Sigmoid colon (tissue), 7 donors: ENCODE results near the gene CDKN2AIPNL. TPM values are rescaled to one million over a fixed set of nuclear protein-coding genes. Genes with fewer than 3 reads are reported as not detected.

Experiments
- DNase-seq: peaks from one replicate; pipeline ENCODE4 v3.0.0-alpha.2; 2019
- H3K27ac ChIP-seq, 4 donors: fragments of 200-600 bp; sonication (generic); one replicate each; pipeline ENCODE4 v1.5.1; 2016 to 2019; ENCODE audit warnings: mild to moderate bottlenecking in 1 of 4
- H3K27me3 ChIP-seq, 3 donors: fragments of 200-600 bp; sonication (generic); one replicate each; pipeline ENCODE4 v1.5.1; 2019; ENCODE audit warnings: mild to moderate bottlenecking in 1 of 3
- H3K36me3 ChIP-seq, 4 donors: fragments of 200-600 bp; sonication (generic); one replicate each; pipeline ENCODE4 v1.5.1; 2016 to 2019
- H3K4me1 ChIP-seq, 4 donors: fragments of 200-600 bp; sonication (generic); one replicate each; pipeline ENCODE4 v1.5.1; 2017 to 2019
- H3K4me3 ChIP-seq, 4 donors: fragments of 200-600 bp; sonication (generic); one replicate each; pipeline ENCODE4 v1.5.1; 2017 to 2019; ENCODE audit warnings: mild to moderate bottlenecking in 2 of 4, moderate library complexity in 1 of 4
- H3K9me3 ChIP-seq, 4 donors: fragments of 200-600 bp in 3 of 4; sonication (generic) in 3 of 4; one replicate each; pipeline versions ENCODE4 v1.5.1 to v1.6.1; 2013 to 2019
- EP300 ChIP-seq, 4 donors: sonication (generic); formaldehyde crosslinking; IDR thresholded peaks; one replicate each; pipeline ENCODE4 v1.6.1; 2017; ENCODE audit warnings: antibody characterized with exemption in 4 of 4
- POLR2A ChIP-seq, 2 donors: fragments of 450-650 bp; IDR thresholded peaks; one replicate each; pipeline ENCODE4 v1.6.1; 2016; ENCODE audit warnings: antibody characterized with exemption in 2 of 2, mild to moderate bottlenecking in 2 of 2, moderate library complexity in 2 of 2
- POLR2AphosphoS5 ChIP-seq, 4 donors: sonication (generic); formaldehyde crosslinking; IDR thresholded peaks; one replicate each; pipeline ENCODE4 v1.6.1; 2017; ENCODE audit warnings: antibody characterized with exemption in 4 of 4
- WGBS, 2 donors: extraction: QIAGEN DNeasy Blood & Tissue Kit; methylation state at CpG; one replicate each; pipeline ENCODE4 v1.1.7; 2013; 5-methylcytosine and 5-hydroxymethylcytosine counted together
- intact Hi-C: fragments of 100-400 bp; cut with DNase I; formaldehyde crosslinking; loops from one replicate; pipeline ENCODE4 v1.15.1; 2023
- polyA plus RNA-seq, 3 donors: library from polyadenylated mRNA; stranded (reverse); fragments of 200-250 nt; gene quantifications; one replicate each; pipeline ENCODE4 v1.2.3, GENCODE V29; 2013
- total RNA-seq, 4 donors: library from RNA; depleted of rRNA; stranded (reverse); fragments of >200 nt; gene quantifications; one replicate each; pipeline ENCODE4 v1.1.0, GENCODE V29; 2016
- TF ChIP-seq, protein P1 (sequence below), 4 experiments: fragments of 450-650 bp in 3 of 4; fragments of 200-600 bp in 1 of 4; IDR thresholded peaks; one replicate each; pipeline ENCODE4 v1.5.1; 2016 to 2019; ENCODE audit warnings: antibody characterized with exemption in 4 of 4, mild to moderate bottlenecking in 3 of 4, moderate library complexity in 2 of 4
- donor health status: healthy with polysubstance abuse.
- donor health status: Bipolar disorder and iron deficiency.
- donor health status: healthy.

The CDKN2AIPNL gene
- total and polyA plus RNA-seq, 7 donors: 18.9 to 42.5 (median 22.5) TPM

DNA sequence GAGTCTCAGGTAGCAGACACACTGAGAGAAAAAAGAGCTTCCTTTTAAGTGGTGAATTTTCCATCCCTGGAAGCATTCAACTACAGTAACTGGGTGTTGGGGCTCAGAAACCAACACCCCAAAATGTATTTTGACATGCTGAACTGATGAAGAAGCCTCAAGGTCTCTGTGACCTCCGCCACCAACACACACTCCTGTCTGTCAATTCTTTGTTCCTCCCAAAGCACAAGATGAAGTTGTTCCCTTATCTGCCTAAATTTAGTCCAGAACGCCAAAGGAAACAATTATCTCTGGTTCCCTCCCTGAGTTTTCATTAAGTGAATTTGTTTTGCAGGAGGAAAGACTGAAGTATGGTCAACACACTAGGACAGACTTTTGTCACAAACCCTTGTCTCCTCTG lies 1.4 kb upstream of the CDKN2AIPNL start:
- peaks cover 0 to 27% (median 25%) of the 10 kb centered on the region in 4 donors for H3K4me1 ChIP-seq
- peak overlapping the region; percentile 80 to 87 (median 84) for H3K27ac ChIP-seq
- TF ChIP-seq, protein P1, sequence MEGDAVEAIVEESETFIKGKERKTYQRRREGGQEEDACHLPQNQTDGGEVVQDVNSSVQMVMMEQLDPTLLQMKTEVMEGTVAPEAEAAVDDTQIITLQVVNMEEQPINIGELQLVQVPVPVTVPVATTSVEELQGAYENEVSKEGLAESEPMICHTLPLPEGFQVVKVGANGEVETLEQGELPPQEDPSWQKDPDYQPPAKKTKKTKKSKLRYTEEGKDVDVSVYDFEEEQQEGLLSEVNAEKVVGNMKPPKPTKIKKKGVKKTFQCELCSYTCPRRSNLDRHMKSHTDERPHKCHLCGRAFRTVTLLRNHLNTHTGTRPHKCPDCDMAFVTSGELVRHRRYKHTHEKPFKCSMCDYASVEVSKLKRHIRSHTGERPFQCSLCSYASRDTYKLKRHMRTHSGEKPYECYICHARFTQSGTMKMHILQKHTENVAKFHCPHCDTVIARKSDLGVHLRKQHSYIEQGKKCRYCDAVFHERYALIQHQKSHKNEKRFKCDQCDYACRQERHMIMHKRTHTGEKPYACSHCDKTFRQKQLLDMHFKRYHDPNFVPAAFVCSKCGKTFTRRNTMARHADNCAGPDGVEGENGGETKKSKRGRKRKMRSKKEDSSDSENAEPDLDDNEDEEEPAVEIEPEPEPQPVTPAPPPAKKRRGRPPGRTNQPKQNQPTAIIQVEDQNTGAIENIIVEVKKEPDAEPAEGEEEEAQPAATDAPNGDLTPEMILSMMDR (IDR thresholded peaks at IDR 0.05): no peak
- TF ChIP-seq POLR2AphosphoS5 (IDR thresholded peaks at IDR 0.05) (no peak), POLR2A (IDR thresholded peaks at IDR 0.05) (no peak), EP300 (IDR thresholded peaks at IDR 0.05) (no peak)

GRCh38 chr5:134411228-134411545 lies 494 bp downstream of the CDKN2AIPNL start:
- peak overlapping the region; percentile 80 to 87 (median 84) for H3K27ac ChIP-seq
- intact Hi-C loops: loop anchor here (1.0 to 5.0 kb wide), 2 partner anchors 39 to 116 kb away; partner anchors contain the start of gene UBE2B

More for the DNA sequence above, 1.4 kb upstream of the CDKN2AIPNL start:
- no peak overlapping the region for H3K4me3 ChIP-seq
- peaks cover 0 to 5% (median 0%) of the 10 kb centered on the region in 4 donors for H3K36me3 ChIP-seq
- H3K27me3 ChIP-seq: no peaks in the 10 kb centered on the region
- DNase-seq: no peak
- intact Hi-C loops: loop anchor here (2.0 to 5.0 kb wide), 2 partner anchors 41 to 166 kb away; partner anchors contain the start of gene UBE2B
- WGBS, 2 donors: 83 to 89% methylated on average over 2 of the region's 2 CpGs
- no peaks in the 10 kb centered on the region for H3K9me3 ChIP-seq

DNA sequence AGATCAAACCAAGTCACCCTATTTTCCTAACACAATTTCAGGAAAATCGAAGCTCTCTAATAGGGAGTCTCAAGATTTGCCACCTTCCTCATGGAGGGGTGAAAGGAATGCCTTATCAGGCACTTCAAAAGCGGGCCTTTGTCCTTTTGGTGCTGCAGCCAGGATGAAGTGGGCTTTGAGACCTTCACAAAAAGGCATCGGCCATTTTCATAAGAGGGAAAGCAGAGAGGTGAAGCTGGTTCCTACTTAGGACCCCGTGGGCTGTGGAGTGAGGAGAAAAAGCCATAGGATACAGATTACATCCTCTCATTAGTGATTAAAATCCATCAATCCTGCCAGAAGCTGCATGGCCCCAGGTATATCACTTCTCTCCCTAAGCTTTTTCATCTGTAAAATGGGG lies 859 bp downstream of the CDKN2AIPNL start:
- intact Hi-C loops: loop anchor here (1.0 to 5.0 kb wide), 2 partner anchors 39 to 116 kb away; partner anchors contain the start of gene UBE2B
- Histone ChIP-seq H3K4me3 (peak overlapping the region; percentile 63 to 88 (median 79)), H3K27me3 (no peaks in the 10 kb centered on the region), H3K27ac (no peak overlapping the region), H3K4me1 (peaks cover 0 to 27% (median 25%) of the 10 kb centered on the region in 4 donors), H3K36me3 (peaks cover 0 to 16% (median 4%) of the 10 kb centered on the region in 4 donors), H3K9me3 (no peaks in the 10 kb centered on the region)
- no peak for TF ChIP-seq POLR2AphosphoS5 (IDR thresholded peaks at IDR 0.05)
- TF ChIP-seq EP300 (IDR thresholded peaks at IDR 0.05): no peak
- no peak for TF ChIP-seq POLR2A (IDR thresholded peaks at IDR 0.05)
- TF ChIP-seq, protein P1 (IDR thresholded peaks at IDR 0.05): no peak
- WGBS, 2 donors: 62 to 74% methylated on average over 4 of the region's 4 CpGs
- DNase-seq: no peak

More at GRCh38 chr5:134411228-134411545, 494 bp downstream of the CDKN2AIPNL start:
- Histone ChIP-seq H3K9me3 (no peaks in the 10 kb centered on the region), H3K4me3 (peak overlapping the region; percentile 63 to 88 (median 79)), H3K27me3 (no peaks in the 10 kb centered on the region), H3K4me1 (peaks cover 0 to 27% (median 25%) of the 10 kb centered on the region in 4 donors), H3K36me3 (peaks cover 0 to 13% (median 4%) of the 10 kb centered on the region in 4 donors)
- DNase-seq: no peak
- TF ChIP-seq EP300 (IDR thresholded peaks at IDR 0.05) (no peak), POLR2AphosphoS5 (IDR thresholded peaks at IDR 0.05) (no peak), POLR2A (IDR thresholded peaks at IDR 0.05) (no peak)
- TF ChIP-seq, protein P1 (IDR thresholded peaks at IDR 0.05): no peak
- 3 to 8% methylated on average over 9 of the region's 9 CpGs for WGBS, 2 donors

GRCh38 chr5:134409321-134409720 lies 2.4 kb downstream of the CDKN2AIPNL start:
- H3K27me3 ChIP-seq: no peaks in the 10 kb centered on the region
- WGBS, 2 donors: 62 to 80% methylated on average over 6 of the region's 6 CpGs
- no peak for DNase-seq
- H3K9me3 ChIP-seq: no peaks in the 10 kb centered on the region
- intact Hi-C loops: no loop called here
- no peak overlapping the region for H3K27ac ChIP-seq
- H3K4me1 ChIP-seq: peaks cover 0 to 27% (median 25%) of the 10 kb centered on the region in 4 donors
- peaks cover 0 to 22% (median 6%) of the 10 kb centered on the region in 4 donors for H3K36me3 ChIP-seq
- TF ChIP-seq POLR2AphosphoS5 (IDR thresholded peaks at IDR 0.05): no peak
- TF ChIP-seq EP300 (IDR thresholded peaks at IDR 0.05): no peak
- TF ChIP-seq, protein P1 (IDR thresholded peaks at IDR 0.05): no peak
- TF ChIP-seq POLR2A (IDR thresholded peaks at IDR 0.05): no peak
- no peak overlapping the region for H3K4me3 ChIP-seq
